ENCODE data around the gene SYP. TPM values are rescaled to one million over a fixed set of nuclear protein-coding genes. Genes with fewer than 3 reads are reported as not detected.

Gene SYP
- total RNA-seq, 1 experiment from 2014 or later, result 7.0 TPM

DNA sequence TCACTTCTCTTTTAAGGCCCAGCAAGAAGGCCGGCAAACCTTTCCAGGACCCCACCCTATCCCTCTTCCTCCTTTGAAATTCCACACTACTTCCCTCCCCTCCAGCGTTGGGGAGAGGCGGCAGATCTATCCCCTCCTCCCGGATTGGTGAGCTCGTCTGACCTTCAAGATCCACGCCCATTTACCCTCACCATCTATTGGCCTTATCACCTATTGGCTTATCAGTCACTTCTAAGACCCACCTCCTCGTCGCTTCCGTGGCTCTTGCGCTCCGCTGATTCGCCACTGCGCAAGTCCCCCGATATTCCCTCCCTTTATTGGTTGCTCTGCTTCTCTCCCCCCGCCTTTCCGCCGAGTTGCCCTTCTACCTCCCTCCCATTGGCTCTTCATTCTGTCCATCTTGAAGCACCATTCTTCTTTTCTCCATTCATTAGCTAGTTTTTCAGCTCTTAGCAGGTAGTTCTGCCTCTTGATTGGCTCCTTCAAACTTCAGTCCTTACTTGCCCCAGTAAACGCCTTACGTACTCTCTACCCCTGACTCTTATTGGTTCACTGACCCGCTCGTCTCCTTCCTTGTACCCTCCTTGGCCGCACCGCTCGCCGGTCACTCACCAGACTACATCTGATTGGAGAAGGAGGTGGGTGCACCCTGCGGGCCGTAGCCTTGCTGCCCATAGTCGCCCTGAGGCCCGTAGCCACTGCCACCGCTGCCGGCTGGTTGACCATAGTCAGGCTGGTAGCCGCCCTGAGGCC lies 9.0 kb downstream of the SYP start:
- Mint-ChIP-seq H3K4me1 (peaks cover 32% of the 10 kb centered on the region), H3K36me3 (no peaks in the 10 kb centered on the region), H3K27ac (peak overlapping the region; percentile 84), H3K9me3 (no peaks in the 10 kb centered on the region), H3K4me3 (peak overlapping the region; percentile 83), H3K27me3 (ENCODE audit: low read depth) (no peaks in the 10 kb centered on the region; the same call in 1 of the 2 replicates)
- TF ChIP-seq NR1H2 (CRISPR knock-in tag; IDR thresholded peaks at IDR 0.05) (no peak), FOXP1 (CRISPR knock-in tag; IDR thresholded peaks at IDR 0.05; ENCODE audit: borderline replicate concordance) (no peak), ZNF121 (CRISPR knock-in tag; IDR thresholded peaks at IDR 0.05) (no peak), PRRX2 (CRISPR knock-in tag; IDR thresholded peaks at IDR 0.05) (no peak), ZNF263 (CRISPR knock-in tag; IDR thresholded peaks at IDR 0.05; ENCODE audit: low read depth) (no peak), NFYB (CRISPR knock-in tag; conservative IDR thresholded peaks at IDR 0.05; ENCODE audit: low read depth) (peak; percentile 82), CBFB (CRISPR knock-in tag; IDR thresholded peaks at IDR 0.05; ENCODE audit: low read depth) (no peak), SP1 (CRISPR knock-in tag; conservative IDR thresholded peaks at IDR 0.05) (peak; percentile 53), ZNF532 (CRISPR knock-in tag; IDR thresholded peaks at IDR 0.05; ENCODE audit: borderline replicate concordance) (no peak), MLX (CRISPR knock-in tag; IDR thresholded peaks at IDR 0.05) (no peak)
- ChIA-PET CTCF (interaction anchor here (0.7 to 1.7 kb wide), 16 partner anchors 14 to 101 kb away, joined by 3 to 13 read pairs (median 4); partner anchors contain the start of gene CCDC22), POLR2A (interaction anchor here (0.5 to 1.5 kb wide), 6 partner anchors 18 to 121 kb away, joined by 3 to 4 read pairs (median 4); no protein-coding TSS in a partner anchor)
- DNase-seq (ENCODE audit: low spot score), result peak; percentile 81
- ATAC-seq, result peak; percentile 89

DNA sequence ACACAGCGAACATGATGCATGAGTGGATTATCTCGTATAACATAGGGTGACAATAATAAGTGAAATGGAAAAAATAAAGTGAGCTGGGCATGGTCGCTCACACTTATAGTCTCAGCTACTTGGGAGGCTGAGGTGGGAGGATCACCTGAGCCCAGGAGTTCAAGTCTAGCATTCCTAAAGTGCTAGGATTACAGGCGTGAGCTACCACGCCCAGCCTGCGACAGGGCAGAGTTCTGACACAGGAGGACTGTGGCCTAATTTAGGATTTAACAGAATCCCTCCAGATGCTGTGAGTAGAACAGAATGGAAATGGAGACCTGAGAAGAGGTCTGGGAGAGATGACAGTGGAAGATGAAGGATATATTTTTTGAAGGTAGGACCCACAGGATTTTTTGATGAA lies 10.4 kb downstream of the SYP start:
- no peak for ATAC-seq
- Mint-ChIP-seq H3K27me3 (ENCODE audit: low read depth) (no peaks in the 10 kb centered on the region; the same call in 1 of the 2 replicates), H3K4me1 (peaks cover 32% of the 10 kb centered on the region), H3K4me3 (peak overlapping the region; percentile 83), H3K36me3 (no peaks in the 10 kb centered on the region), H3K9me3 (no peaks in the 10 kb centered on the region), H3K27ac (no peak overlapping the region)
- DNase-seq (ENCODE audit: low spot score), result no peak
- no peak for TF ChIP-seq PREB (CRISPR knock-in tag; IDR thresholded peaks at IDR 0.05; ENCODE audit: borderline replicate concordance)
- no peak for TF ChIP-seq AR (CRISPR knock-in tag; IDR thresholded peaks at IDR 0.05)
- no peak for TF ChIP-seq CDX4 (CRISPR knock-in tag; IDR thresholded peaks at IDR 0.05; ENCODE audit: borderline replicate concordance)
- no peak for TF ChIP-seq NR1H2 (CRISPR knock-in tag; IDR thresholded peaks at IDR 0.05)
- TF ChIP-seq, protein P1, sequence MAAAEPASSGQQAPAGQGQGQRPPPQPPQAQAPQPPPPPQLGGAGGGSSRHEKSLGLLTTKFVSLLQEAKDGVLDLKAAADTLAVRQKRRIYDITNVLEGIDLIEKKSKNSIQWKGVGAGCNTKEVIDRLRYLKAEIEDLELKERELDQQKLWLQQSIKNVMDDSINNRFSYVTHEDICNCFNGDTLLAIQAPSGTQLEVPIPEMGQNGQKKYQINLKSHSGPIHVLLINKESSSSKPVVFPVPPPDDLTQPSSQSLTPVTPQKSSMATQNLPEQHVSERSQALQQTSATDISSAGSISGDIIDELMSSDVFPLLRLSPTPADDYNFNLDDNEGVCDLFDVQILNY (CRISPR knock-in tag; IDR thresholded peaks at IDR 0.05), result no peak
- no peak for TF ChIP-seq ZBTB21 (CRISPR knock-in tag; IDR thresholded peaks at IDR 0.05; ENCODE audit: borderline replicate concordance)
- no peak for TF ChIP-seq MLX (CRISPR knock-in tag; IDR thresholded peaks at IDR 0.05)
- no peak for TF ChIP-seq ZMAT4 (CRISPR knock-in tag; IDR thresholded peaks at IDR 0.05)
- no peak for TF ChIP-seq ZNF281 (CRISPR knock-in tag; IDR thresholded peaks at IDR 0.05)
- TF ChIP-seq NFATC4 (CRISPR knock-in tag; IDR thresholded peaks at IDR 0.05), result no peak
- POLR2A ChIA-PET, result no interaction called here
- CTCF ChIA-PET, result no interaction called here
